NOMO-1 treated with dmso at 0.1 percent for 144 hours (cell line): ENCODE results near the gene OXCT1.

Source experiments
- DNase-seq: peaks from one replicate; lab custom pipeline; 2025; ENCODE audit not compliant: unreplicated experiment; lab: John Stamatoyannopoulos, UW

OXCT1 gene

GRCh38 chr5:41869724-41870626, at the start of gene OXCT1:
TSS of gene OXCT1 (minus strand) at chr5:41870425. CDS start at chr5:41870358, 67 bp downstream.
- DNase-seq: peak; percentile 98

GRCh38 chr5:41918105-41918504, 47.9 kb upstream of the OXCT1 start:
- DNase-seq: peak; percentile 23

GRCh38 chr5:41908374-41909079, 38.3 kb upstream of the OXCT1 start:
- DNase-seq: no peak

DNA sequence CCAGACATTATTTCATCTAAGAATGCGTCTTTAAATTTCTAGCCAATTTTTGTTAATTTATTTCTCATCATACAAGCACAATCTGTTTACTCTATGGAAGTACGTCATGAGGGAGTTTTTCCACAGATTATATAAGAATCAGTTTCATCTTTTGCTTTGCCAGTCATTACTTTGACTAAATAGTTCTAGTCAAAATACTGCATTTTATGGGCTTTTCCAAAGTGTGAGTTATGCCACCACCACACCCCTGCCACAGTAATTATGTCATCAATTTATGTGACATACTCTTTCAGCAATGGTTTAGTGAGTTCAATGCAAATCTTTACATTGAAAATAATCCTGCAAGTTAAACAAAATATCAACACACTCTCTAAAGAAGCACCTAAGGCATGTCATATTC, 35.9 kb upstream of the OXCT1 start:
- no peak for DNase-seq

- DNase-seq: peak; percentile 100
Measured at GRCh38 chr5:41903892-41904799, 33.9 kb upstream of the OXCT1 start, which contains the start of gene RIMOC1. TSS of gene RIMOC1 (plus strand) at chr5:41904344. CDS start at chr5:41904368, 24 bp downstream.

- DNase-seq: no peak
Measured at GRCh38 chr5:41903382-41903891, 33.2 kb upstream of the OXCT1 start.

DNA sequence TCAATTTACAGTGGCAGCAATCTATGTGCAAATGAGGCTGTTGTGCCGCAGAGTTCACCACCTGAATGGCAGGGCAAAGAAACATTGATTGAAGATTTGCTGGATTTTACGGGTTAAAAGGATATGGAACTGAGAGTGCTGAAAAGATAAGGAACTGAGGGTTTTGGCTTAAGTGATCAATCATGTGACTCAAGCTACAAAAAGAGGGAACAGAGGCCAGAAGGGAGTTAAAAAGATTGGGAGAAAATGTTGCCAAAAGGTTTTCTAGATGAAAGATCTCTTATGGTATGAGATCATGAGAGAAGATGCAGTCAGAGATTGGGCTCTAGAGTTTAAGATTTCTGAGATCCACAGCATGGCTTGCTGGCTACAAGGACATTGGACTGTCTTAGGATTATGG, 26.0 kb upstream of the OXCT1 start:
- DNase-seq: no peak

- no peak for DNase-seq
Measured at GRCh38 chr5:41893074-41893851, 23.0 kb upstream of the OXCT1 start.

DNA sequence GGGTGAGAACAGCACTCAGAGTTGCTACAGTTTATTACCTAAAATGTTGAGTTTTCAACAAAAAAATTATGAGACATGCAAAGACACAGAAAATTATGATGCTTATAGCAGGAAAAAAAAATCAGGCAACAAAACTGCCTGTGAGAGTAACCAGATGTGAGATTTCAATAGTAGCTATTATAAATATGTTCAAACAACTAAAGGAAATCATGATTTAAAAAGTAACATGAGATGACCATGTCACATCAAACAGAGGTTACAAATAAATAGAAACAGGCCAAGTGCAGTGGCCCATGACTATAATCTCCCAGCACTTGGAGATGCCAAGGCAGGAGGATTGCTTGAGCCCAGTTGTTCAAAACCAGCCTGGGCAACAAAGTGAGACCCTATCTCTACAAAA, 21.8 kb upstream of the OXCT1 start:
- DNase-seq: no peak

- DNase-seq: no peak
Measured at GRCh38 chr5:41891066-41891707, 21.0 kb upstream of the OXCT1 start.

GRCh38 chr5:41885286-41885685, 15.1 kb upstream of the OXCT1 start:
- DNase-seq: no peak

GRCh38 chr5:41883936-41884335, 13.7 kb upstream of the OXCT1 start:
- no peak for DNase-seq

- DNase-seq: no peak
Measured at GRCh38 chr5:41883243-41883642, 13.0 kb upstream of the OXCT1 start.

DNA sequence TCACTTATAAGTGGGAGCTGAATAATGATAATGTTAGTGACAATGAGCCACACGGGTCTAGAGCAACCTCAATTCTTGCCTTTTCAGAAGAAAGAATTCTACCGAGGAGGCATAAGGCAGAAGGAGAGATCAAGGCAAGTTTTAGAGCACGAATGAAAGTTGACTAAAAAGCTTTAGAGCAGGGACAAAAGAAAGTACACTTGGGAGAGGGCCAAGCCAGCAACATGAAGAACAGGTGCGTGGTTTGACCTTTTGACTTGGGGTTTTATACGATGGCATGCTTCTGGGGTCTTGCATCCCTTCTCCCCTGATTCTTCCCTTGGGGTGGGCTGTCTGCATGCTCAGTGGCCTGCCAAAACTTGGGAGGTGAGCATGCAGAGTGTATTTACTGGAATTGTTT, 12.5 kb upstream of the OXCT1 start:
- DNase-seq: no peak

DNA sequence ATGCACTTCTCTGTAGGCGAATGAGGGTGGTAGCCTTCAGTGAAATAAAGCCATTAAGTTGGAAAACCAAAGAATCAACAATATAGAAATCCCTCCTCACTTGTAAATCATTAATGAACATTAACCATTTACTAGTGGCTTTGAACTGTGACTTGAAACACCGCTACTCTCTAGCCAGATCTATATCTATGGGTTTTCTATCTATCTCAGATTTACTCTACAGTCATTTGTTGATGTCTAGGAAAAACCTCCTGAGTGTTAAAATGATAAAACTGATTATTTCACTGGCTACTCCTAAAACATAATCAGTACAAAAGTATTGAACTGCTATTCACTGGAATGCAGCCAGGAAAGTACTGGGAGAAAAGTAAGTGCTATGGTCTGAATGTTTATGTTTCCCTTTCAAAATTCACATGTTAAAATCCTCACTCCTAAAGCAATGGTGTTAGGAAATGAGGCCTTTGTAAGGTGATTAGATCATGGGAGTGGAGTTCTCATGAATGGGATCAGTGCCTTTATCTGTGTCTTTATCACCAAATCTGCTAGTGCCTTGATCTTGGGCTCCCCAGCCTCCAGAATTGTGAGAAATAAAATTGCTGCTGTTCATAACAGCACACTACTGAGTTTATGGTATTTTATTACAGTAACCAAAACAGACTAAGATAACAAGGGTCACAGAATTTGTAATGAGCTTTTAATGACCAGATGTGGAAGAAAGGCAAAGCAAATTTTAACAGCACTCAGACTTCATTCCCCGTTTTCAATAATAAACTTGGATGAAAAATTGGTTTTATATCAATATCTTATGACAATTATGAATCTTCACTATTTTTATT, 8.6 kb upstream of the OXCT1 start:
- DNase-seq: no peak

GRCh38 chr5:41878173-41878572, 7.9 kb upstream of the OXCT1 start:
- DNase-seq: no peak

DNA sequence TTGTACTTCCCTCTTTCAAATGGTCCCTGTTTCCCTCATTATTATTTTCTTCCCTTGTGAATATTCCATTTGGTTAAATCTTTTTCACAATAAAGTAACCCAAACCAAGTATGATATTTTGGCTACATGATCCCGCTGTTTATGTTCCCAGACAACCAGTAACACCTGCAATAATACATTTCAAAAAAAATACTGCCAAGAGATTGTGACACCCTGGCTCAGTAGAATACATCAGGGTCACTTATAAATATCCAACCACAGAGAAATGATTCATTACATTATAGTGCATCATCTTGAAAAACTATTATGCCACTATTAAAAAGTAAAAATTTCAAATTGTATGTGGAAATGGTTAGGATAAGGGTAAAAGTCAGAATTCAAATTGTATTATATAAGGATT, 7.2 kb upstream of the OXCT1 start:
- DNase-seq: no peak

DNA sequence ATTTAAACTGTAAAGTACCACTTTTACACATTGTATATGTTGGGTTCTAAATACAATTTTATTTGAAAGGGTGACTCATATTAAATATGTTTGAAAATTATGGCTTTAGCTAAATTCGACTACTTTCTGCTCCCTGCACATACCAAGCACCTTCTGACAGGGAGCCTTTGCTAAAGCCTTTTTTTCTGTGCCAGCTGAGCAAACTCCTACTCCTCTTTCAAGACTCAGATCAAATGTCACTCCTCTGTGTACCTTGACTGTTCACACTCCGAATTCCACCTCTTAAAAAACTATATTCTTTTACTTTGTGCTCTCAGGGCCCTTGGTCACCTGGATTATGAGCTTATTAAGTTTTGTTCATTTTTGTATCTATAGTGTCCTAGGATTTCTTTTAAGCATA, 6.5 kb upstream of the OXCT1 start:
- no peak for DNase-seq

DNA sequence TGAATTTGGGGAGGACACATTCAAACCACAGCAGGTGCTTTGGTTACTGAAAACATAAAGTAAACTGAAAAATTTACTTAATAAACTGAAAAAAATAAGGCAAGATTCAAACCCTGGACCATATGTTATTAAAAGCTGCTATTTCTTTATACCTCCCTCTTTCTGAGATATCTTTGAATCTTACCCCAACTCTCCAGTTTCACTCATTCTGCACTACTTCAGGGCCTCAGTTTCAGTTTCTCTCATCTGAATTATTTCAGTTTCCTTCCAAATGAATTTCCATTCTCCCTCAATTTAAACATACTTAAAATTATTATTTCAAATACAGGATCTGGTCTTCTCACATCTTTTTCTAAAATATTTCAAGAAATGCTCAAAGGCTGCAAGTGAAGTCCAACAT, 4.9 kb upstream of the OXCT1 start:
- no peak for DNase-seq
